Immature natural killer cell (primary cell): ENCODE results near the gene ASPHD2. TPM values are rescaled to one million over a fixed set of nuclear protein-coding genes. Genes with fewer than 3 reads are reported as not detected.

Source experiments
- DNase-seq, 3 donors: peaks; one replicate each; pipeline ENCODE4 v3.0.0; 2022; ENCODE audit warnings: mixed read lengths in 1 of 3
- H3K27ac Mint-ChIP-seq, 6 donors: one replicate each; pipeline ENCODE4 v1.8.0; 2020; ENCODE audit warnings: mixed read lengths in 6 of 6, mild to moderate bottlenecking in 5 of 6, inconsistent platforms in 4 of 6, moderate library complexity in 3 of 6
- H3K27me3 Mint-ChIP-seq, 3 donors: one replicate each; pipeline ENCODE4 v1.8.0; 2020 to 2021; ENCODE audit warnings: low read depth in 3 of 3, mild to moderate bottlenecking in 3 of 3, mixed read lengths in 3 of 3, moderate library complexity in 3 of 3, inconsistent platforms in 1 of 3
- H3K36me3 Mint-ChIP-seq, 3 donors: one replicate each; pipeline ENCODE4 v1.8.0; 2020; ENCODE audit warnings: mixed read lengths in 3 of 3, inconsistent platforms in 2 of 3, mild to moderate bottlenecking in 2 of 3
- H3K4me1 Mint-ChIP-seq, 2 donors: one replicate each; pipeline ENCODE4 v1.8.0; 2020; ENCODE audit warnings: inconsistent platforms in 2 of 2, mild to moderate bottlenecking in 2 of 2, mixed read lengths in 2 of 2, moderate library complexity in 1 of 2
- H3K4me3 Mint-ChIP-seq, 5 donors: one replicate each; pipeline ENCODE4 v1.8.0; 2020; ENCODE audit warnings: mild to moderate bottlenecking in 5 of 5, mixed read lengths in 5 of 5, inconsistent platforms in 3 of 5, moderate library complexity in 3 of 5
- H3K9me3 Mint-ChIP-seq, 6 donors: one replicate each; pipeline ENCODE4 v1.8.0; 2020; ENCODE audit warnings: mild to moderate bottlenecking in 6 of 6, mixed read lengths in 6 of 6, inconsistent platforms in 4 of 6, moderate library complexity in 3 of 6
- polyA plus RNA-seq, 3 donors: library from polyadenylated mRNA; unstranded; fragments of 300-500 nt; fragmentation: Illumina TruSeq; gene quantifications; one replicate each; pipeline ENCODE4 v1.2.3, GENCODE V29; 2021

Gene ASPHD2
- polyA plus RNA-seq, 3 donors from 2014 or later = 1.5 to 2.2 (median 1.8) TPM

DNA sequence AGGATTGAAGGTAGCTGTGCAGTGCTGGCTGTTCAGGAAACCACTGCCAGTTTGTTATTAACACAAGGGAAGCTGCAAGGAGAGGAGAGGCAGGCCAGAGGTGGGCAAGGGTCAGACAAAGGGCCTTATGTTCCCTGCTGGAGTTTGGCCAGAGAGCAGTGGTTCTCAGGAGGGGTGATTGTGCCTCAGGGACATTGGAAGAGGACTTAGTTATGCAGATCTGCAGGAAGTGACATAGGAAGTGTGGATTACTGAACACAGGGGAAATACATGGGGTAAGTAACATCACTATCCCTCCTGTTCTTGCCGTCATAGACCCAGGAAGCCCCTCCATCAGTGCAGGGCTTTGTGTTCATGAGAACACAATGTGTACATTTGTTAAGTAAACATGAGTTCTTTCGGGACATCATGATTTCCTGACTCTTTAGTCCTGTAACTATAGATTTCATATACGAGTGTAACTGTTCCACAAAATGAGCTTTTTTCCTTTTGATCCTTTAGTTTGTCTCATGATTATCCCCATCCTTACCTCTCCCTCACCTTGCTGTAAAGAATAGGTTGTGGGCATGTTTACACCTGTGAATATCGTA, 60.5 kb downstream of the ASPHD2 start:
- no peaks in the 10 kb centered on the region for H3K9me3 Mint-ChIP-seq
- H3K4me3 Mint-ChIP-seq = no peak overlapping the region
- DNase-seq = no peak
- peaks cover 16 to 33% of the 10 kb centered on the region in 2 donors for H3K4me1 Mint-ChIP-seq
- peaks cover 0 to 4% (median 0%) of the 10 kb centered on the region in 3 donors for H3K27me3 Mint-ChIP-seq
- peak overlapping the region in 1 of 6 donors; percentile 43 for H3K27ac Mint-ChIP-seq
- H3K36me3 Mint-ChIP-seq = peaks cover 26 to 57% (median 26%) of the 10 kb centered on the region in 3 donors

DNA sequence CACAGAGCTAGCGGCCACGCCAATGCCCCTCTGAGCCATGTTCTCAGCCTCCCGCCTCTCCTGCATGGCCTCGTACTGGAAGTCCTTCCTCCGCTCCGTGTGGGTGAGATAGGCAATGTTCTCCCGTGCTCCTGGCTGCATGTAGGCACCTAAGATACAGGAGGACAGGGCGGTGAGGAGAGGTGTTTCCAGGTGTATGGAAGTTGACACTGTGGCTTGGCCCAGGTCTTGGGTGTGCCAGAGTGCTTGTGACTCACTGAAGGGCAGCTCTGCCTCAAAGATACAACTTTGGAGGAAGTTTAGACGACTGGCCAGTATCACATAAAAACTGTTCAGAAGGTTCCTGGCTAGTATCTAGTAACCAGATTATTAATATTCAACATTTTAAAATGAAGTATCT, 63.2 kb downstream of the ASPHD2 start:
- H3K4me3 Mint-ChIP-seq = no peak overlapping the region
- H3K27me3 Mint-ChIP-seq = peaks cover 1 to 6% (median 4%) of the 10 kb centered on the region in 3 donors
- H3K36me3 Mint-ChIP-seq = peaks cover 28 to 72% (median 39%) of the 10 kb centered on the region in 3 donors
- no peaks in the 10 kb centered on the region for H3K9me3 Mint-ChIP-seq
- DNase-seq = no peak
- H3K27ac Mint-ChIP-seq = peak overlapping the region in 1 of 6 donors; percentile 20
- peaks cover 0 to 13% of the 10 kb centered on the region in 2 donors for H3K4me1 Mint-ChIP-seq

DNA sequence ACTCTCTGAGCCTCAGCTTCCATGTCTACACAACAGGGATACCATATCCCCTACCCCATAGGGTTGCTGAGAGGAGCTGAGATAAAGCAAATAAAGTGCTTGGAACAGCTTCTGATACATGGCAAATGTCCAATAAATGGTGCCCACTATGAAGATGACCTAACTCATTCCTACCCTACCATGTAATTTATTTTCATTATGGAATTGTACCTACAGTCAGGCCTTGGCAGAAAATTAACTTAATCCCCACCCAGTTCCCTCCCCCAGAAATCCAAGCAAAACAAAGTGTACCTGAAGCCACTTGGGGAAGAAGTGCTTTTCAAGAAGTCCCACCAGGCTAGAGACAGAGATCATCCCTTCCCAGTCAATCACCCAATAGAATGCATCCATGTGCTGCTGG, 65.4 kb downstream of the ASPHD2 start:
- H3K4me3 Mint-ChIP-seq = no peak overlapping the region
- H3K27ac Mint-ChIP-seq = peak overlapping the region in 4 of 6 donors; percentile 39 to 61 (median 42)
- peaks cover 23 to 76% (median 32%) of the 10 kb centered on the region in 3 donors for H3K36me3 Mint-ChIP-seq
- H3K27me3 Mint-ChIP-seq = peaks cover 3 to 4% (median 3%) of the 10 kb centered on the region in 3 donors
- DNase-seq = no peak
- no peaks in the 10 kb centered on the region for H3K4me1 Mint-ChIP-seq
- no peaks in the 10 kb centered on the region for H3K9me3 Mint-ChIP-seq

Other genes with a start within 250 kb of the ASPHD2 start
- 10 to 100 TPM in 1 of 3 donors, 1 to 10 TPM in 2; 5.0 to 13.3 (median 8.2) TPM for gene HPS4, start 54.5 kb downstream of the ASPHD2 start, polyA plus RNA-seq
- 10 to 100 TPM; 17.5 to 34.3 (median 27.6) TPM for gene SRRD, start 54.6 kb downstream of the ASPHD2 start, polyA plus RNA-seq
- 10 to 100 TPM; 16.3 to 59.9 (median 18.0) TPM for gene TFIP11, start 83.2 kb downstream of the ASPHD2 start, polyA plus RNA-seq
- 100 to 1,000 TPM; 352 to 519 (median 512) TPM for gene TPST2, start 160.9 kb downstream of the ASPHD2 start, polyA plus RNA-seq
- gene CRYBB1, start 188.8 kb downstream of the ASPHD2 start, polyA plus RNA-seq = not detected
- gene CRYBA4, start 192.7 kb downstream of the ASPHD2 start, polyA plus RNA-seq = under 1 TPM in 2 of 3 donors, not detected in 1; 0.46 to 0.95 TPM
- 1 to 10 TPM in 1 of 3 donors, not detected in 2; 2.2 TPM for gene MIAT, start 228.3 kb downstream of the ASPHD2 start, polyA plus RNA-seq